Testis (tissue), 2 donors: ENCODE measurements around the gene NDFIP1.

Experiments used
- POLR2A ChIP-seq: fragments of 450-650 bp; IDR thresholded peaks from one replicate; pipeline ENCODE4 v1.6.1; 2017; ENCODE audit warnings: antibody characterized with exemption, mild to moderate bottlenecking, moderate library complexity
- TF ChIP-seq, protein P1 (sequence below), 3 experiments: fragments of 450-650 bp in 2 of 3; fragments of 200-600 bp in 1 of 3; sonication (generic) in 1 of 3; IDR thresholded peaks; one replicate each; pipeline ENCODE4 v1.5.1; 2016 to 2019; ENCODE audit warnings: antibody characterized with exemption in 3 of 3, mild to moderate bottlenecking in 2 of 3, moderate library complexity in 1 of 3

- TF ChIP-seq, protein P1, sequence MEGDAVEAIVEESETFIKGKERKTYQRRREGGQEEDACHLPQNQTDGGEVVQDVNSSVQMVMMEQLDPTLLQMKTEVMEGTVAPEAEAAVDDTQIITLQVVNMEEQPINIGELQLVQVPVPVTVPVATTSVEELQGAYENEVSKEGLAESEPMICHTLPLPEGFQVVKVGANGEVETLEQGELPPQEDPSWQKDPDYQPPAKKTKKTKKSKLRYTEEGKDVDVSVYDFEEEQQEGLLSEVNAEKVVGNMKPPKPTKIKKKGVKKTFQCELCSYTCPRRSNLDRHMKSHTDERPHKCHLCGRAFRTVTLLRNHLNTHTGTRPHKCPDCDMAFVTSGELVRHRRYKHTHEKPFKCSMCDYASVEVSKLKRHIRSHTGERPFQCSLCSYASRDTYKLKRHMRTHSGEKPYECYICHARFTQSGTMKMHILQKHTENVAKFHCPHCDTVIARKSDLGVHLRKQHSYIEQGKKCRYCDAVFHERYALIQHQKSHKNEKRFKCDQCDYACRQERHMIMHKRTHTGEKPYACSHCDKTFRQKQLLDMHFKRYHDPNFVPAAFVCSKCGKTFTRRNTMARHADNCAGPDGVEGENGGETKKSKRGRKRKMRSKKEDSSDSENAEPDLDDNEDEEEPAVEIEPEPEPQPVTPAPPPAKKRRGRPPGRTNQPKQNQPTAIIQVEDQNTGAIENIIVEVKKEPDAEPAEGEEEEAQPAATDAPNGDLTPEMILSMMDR (IDR thresholded peaks at IDR 0.05), result no peak
- no peak for TF ChIP-seq POLR2A
Measured at GRCh38 chr5:142063376-142063775, 45.2 kb upstream of the NDFIP1 start.
